BE2C (cell line): ENCODE results near the gene ABHD15.

Source experiments
- DNase-seq: peaks from one replicate; pipeline ENCODE4 v3.0.0-alpha.2; 2020
- H3K27me3 ChIP-seq: fragments of 250-450 bp; sonication (Bioruptor Pico); 2 replicates; pipeline ENCODE4 v1.5.1; 2020; ENCODE audit warnings: mild to moderate bottlenecking
- H3K36me3 ChIP-seq: fragments of 250-450 bp; sonication (Bioruptor Pico); 2 replicates; pipeline ENCODE4 v1.5.1; 2020; ENCODE audit warnings: mild to moderate bottlenecking
- H3K4me1 ChIP-seq: fragments of 250-450 bp; sonication (Bioruptor Pico); 2 replicates; pipeline ENCODE4 v1.5.1; 2020
- H3K4me3 ChIP-seq: 2 replicates; pipeline ENCODE4 v1.5.1; 2011; ENCODE audit warnings: low read depth, low read length
- H3K9me3 ChIP-seq: fragments of 250-450 bp; sonication (Bioruptor Pico); 2 replicates; pipeline ENCODE4 v1.5.1; 2020
- CTCF ChIP-seq: IDR thresholded peaks from 2 replicates; pipeline ENCODE4 v1.5.1; 2012; ENCODE audit warnings: mild to moderate bottlenecking, low read depth, low read length

The ABHD15 gene

DNA sequence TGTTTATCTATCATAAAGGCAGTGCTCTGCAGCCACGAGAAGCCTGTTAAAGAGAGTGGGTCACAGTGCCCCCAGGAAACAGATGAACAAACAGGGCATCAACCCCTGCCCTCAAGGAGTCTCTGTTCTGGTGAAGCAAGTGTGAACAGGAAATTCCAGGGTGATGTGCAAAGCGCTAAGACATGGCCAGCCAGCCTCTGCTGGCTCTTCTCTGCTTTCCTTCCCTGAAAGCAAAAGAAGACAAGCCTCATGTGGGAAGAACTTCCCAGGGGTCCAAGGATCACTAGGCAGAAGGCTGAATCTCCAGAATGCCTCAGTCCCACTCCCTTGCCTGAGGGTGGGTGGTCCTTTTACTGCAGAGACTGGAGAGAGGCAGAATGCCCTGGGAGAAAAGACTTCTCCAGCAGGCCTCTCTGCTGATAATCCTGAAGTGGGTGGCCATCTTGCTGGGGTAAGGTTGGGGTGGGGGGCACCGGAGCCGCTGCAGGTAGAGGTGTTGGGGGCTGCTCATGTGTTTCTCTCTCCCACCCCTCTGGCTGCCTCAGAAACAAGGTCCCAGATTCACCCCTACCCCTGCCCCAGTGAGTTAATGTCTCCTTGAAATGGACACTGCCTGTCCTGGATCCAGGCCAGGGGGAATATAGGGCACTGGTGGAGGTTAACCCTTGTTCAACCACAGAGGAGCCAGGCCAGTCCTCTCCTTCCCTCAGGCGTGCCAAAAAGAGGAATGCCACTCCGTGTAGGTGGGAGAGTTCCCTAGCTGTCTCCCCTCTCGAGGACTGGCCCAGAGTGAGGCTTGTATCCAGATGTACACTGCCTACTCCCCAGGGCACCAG lies 28.5 kb upstream of the ABHD15 start:
- H3K4me3 ChIP-seq: peak overlapping the region; percentile 71
- H3K36me3 ChIP-seq: no peaks in the 10 kb centered on the region
- no peak for DNase-seq
- H3K27me3 ChIP-seq: no peaks in the 10 kb centered on the region
- H3K9me3 ChIP-seq: no peaks in the 10 kb centered on the region
- peaks cover 17% of the 10 kb centered on the region for H3K4me1 ChIP-seq
- TF ChIP-seq CTCF: no peak

DNA sequence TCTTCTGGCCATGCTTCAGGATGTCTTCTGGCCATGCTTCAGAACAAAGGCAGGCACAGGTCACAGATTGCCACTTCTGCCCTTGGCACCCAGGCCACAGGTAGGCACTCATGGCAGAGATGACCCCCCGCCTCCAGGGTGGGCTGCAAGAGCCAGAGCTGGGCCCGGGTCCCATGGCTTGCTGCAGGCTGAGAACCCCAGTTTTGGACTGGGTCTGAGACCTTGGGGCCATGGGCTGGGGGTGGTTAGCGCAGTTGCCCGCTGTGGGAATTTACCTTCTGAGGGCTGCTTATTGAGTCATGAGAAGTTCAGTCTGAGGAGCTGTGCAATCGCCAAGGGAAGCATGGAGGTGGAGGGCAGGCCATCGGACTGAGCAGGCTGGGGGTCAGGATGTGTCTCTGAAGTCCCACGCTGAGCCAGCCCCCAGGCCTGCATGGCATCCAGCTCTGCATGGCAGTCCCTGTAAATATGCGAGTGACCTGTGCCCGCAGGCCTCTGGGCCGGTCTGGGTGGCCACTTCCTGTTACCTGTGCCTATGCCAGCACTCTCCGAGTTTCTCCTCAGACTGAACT lies 27.8 kb upstream of the ABHD15 start:
- Histone ChIP-seq H3K27me3 (no peaks in the 10 kb centered on the region), H3K9me3 (no peaks in the 10 kb centered on the region), H3K4me1 (peaks cover 21% of the 10 kb centered on the region), H3K4me3 (peak overlapping the region; percentile 71), H3K36me3 (no peaks in the 10 kb centered on the region)
- DNase-seq: no peak
- TF ChIP-seq CTCF: no peak

GRCh38 chr17:29593591-29594518 lies 27.0 kb upstream of the ABHD15 start:
- peaks cover 21% of the 10 kb centered on the region for H3K4me1 ChIP-seq
- H3K4me3 ChIP-seq: peak overlapping the region; percentile 71
- H3K27me3 ChIP-seq: no peaks in the 10 kb centered on the region
- peak; percentile 39 for DNase-seq
- H3K36me3 ChIP-seq: no peaks in the 10 kb centered on the region
- TF ChIP-seq CTCF: peak; percentile 18; the same call in 1 of the 2 replicates
- no peaks in the 10 kb centered on the region for H3K9me3 ChIP-seq

DNA sequence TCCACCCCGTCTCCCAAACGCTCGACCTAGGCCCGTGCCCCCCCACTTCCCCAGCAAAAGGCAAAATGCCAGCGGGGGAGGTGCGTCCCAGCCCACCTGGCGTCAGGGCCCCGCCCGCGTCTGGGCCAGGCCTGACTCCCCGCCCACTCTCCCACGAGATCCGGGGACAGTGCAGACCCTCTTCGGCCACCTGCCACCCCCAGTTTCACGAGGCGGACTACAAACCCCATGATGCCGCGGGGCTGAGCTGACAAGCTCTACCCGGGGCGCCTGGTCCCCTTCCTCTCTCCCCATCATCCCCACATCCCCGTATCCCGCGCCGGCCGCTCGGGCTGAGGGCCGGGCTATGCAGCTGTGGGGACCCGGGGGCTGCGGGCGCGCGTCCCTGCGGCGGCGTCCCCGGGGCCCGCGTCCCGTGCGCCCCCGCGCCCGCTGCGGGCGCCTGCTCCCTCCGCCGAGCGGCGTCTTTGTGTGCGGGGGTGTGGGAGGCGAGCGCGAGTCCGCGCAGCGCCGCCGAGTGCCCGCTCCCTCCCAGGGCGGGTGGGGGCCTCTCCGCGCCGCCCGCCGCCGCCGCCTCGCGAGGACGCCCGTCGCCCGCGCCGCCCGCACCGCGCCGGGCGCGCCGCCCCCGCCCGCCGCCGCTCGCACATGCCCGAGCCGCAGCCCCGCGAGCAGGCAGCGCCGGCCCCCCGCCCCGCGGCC lies 26.2 kb upstream of the ABHD15 start, which contains the start of gene ANKRD13B:
TSS of gene ANKRD13B (plus strand) at position 283 of the 702 bp plus-strand sequence. CDS start 490 bp downstream, outside the sequence.
- Histone ChIP-seq H3K9me3 (no peaks in the 10 kb centered on the region), H3K27me3 (no peaks in the 10 kb centered on the region), H3K36me3 (no peaks in the 10 kb centered on the region), H3K4me3 (peak within 1 kb of the TSS; percentile 71), H3K4me1 (peaks cover 21% of the 10 kb centered on the region)
- TF ChIP-seq CTCF: no peak
- DNase-seq: peak; percentile 56

- no peaks in the 10 kb centered on the region for H3K27me3 ChIP-seq
- no peaks in the 10 kb centered on the region for H3K36me3 ChIP-seq
- TF ChIP-seq CTCF: peak; percentile 76
- H3K4me3 ChIP-seq: peak overlapping the region; percentile 62
- no peaks in the 10 kb centered on the region for H3K9me3 ChIP-seq
- H3K4me1 ChIP-seq: peaks cover 18% of the 10 kb centered on the region
- peak; percentile 91 for DNase-seq
Measured at GRCh38 chr17:29591737-29592608, 25.1 kb upstream of the ABHD15 start.
